Measurements from ENCODE around the gene SRM.
"Not testable (repeated sequence)": the region's sequence is repeated elsewhere in the genome, so short reads cannot be mapped to it uniquely, and the experiment has no call there.

SRM gene

GRCh38 chr1:11063937-11064537, 4.2 kb upstream of the SRM start:
- DNase-seq: not testable (repeated sequence)

GRCh38 chr1:11062965-11063401, 3.2 kb upstream of the SRM start:
- no peak for DNase-seq

GRCh38 chr1:11061652-11062365, 2.0 kb upstream of the SRM start:
- no peak for DNase-seq

GRCh38 chr1:11059155-11059967, 457 bp downstream of the SRM start:
- DNase-seq: peak; percentile 8

GRCh38 chr1:11058595-11059154, 1.1 kb downstream of the SRM start:
- DNase-seq: no peak

GRCh38 chr1:11058026-11058425, 1.8 kb downstream of the SRM start:
- DNase-seq: no peak

GRCh38 chr1:11057477-11057876, 2.3 kb downstream of the SRM start:
- DNase-seq: no peak

- DNase-seq: no peak
Observed at GRCh38 chr1:11056504-11056903, 3.3 kb downstream of the SRM start.

- DNase-seq: no peak
Observed at GRCh38 chr1:11055676-11056075, 4.1 kb downstream of the SRM start.

- no peak for DNase-seq
Observed at GRCh38 chr1:11054666-11055065, 5.2 kb downstream of the SRM start.

- no peak for DNase-seq
Observed at GRCh38 chr1:11054181-11054580, 5.6 kb downstream of the SRM start.

- DNase-seq: no peak
Observed at GRCh38 chr1:11053758-11054137, 6.1 kb downstream of the SRM start.

- no peak for DNase-seq
Observed at GRCh38 chr1:11052839-11053757, 6.7 kb downstream of the SRM start.

GRCh38 chr1:11051781-11052511, 7.9 kb downstream of the SRM start:
- no peak for DNase-seq

GRCh38 chr1:11051121-11051520, 8.7 kb downstream of the SRM start:
- not testable (repeated sequence) for DNase-seq

GRCh38 chr1:11046625-11047365, 13.0 kb downstream of the SRM start, which contains the start of gene MASP2:
Gene MASP2, minus strand, starts transcription at chr1:11047239. Its CDS starts 32 bp downstream, at chr1:11047207.
- DNase-seq: no peak

GRCh38 chr1:11046270-11046566, 13.6 kb downstream of the SRM start:
- no peak for DNase-seq

GRCh38 chr1:11045428-11046269, 14.2 kb downstream of the SRM start:
- DNase-seq: no peak

GRCh38 chr1:11044849-11045427, 14.9 kb downstream of the SRM start:
- DNase-seq: no peak
